H1 (cell line): Measurements from ENCODE around the gene CHD5. TPM values are rescaled to one million over a fixed set of nuclear protein-coding genes. Genes with fewer than 3 reads are reported as not detected.

Source experiments
- CTCF ChIA-PET: fragments of 300-600 bp; sonication (Branson Sonifier 250); formaldehyde crosslinking; loops from one replicate; lab custom pipeline; 2021; ENCODE audit not compliant: partially characterized antibody; lab: Charles Lee
- POLR2A ChIA-PET: fragments of 300-600 bp; sonication (Branson Sonifier 250); formaldehyde crosslinking; loops from one replicate; lab custom pipeline; 2021; ENCODE audit warnings: inconsistent platforms; ENCODE audit not compliant: partially characterized antibody; lab: Charles Lee
- DNase-seq, 2 experiments: peaks; one replicate each; pipeline versions ENCODE4 v3.0.0 to v3.0.0-alpha.2; 2010 to 2022; ENCODE audit warnings: low spot score in 2 of 2, low read depth in 1 of 2, mixed read lengths in 1 of 2
- FAIRE-seq: peaks from 2 replicates; lab custom pipeline; 2011; peaks lifted over from hg19 to GRCh38; lab: Jason Lieb, UNC
- H2AFZ ChIP-seq: 2 replicates; pipeline ENCODE4 v1.8.1; 2012; ENCODE audit warnings: low read length, inconsistent platforms
- H2AK5ac ChIP-seq: 2 replicates; pipeline ENCODE4 v1.6.1; 2013; ENCODE audit warnings: low read depth, low read length
- H2BK120ac ChIP-seq: replicated peaks from 2 replicates; pipeline ENCODE3; 2013; ENCODE audit warnings: low read depth, low read length, inconsistent platforms
- H2BK12ac ChIP-seq: 2 replicates; pipeline ENCODE4 v1.6.1; 2013; ENCODE audit warnings: low read depth, low read length
- H2BK15ac ChIP-seq: 2 replicates; pipeline ENCODE4 v1.6.1; 2013; ENCODE audit warnings: low read length
- H2BK20ac ChIP-seq: 2 replicates; pipeline ENCODE4 v1.6.1; 2013; ENCODE audit warnings: low read length
- H2BK5ac ChIP-seq: 2 replicates; pipeline ENCODE4 v1.6.1; 2013; ENCODE audit warnings: low read depth, low read length
- H3K14ac ChIP-seq: 2 replicates; pipeline ENCODE4 v1.6.1; 2013; ENCODE audit warnings: inconsistent platforms; ENCODE audit not compliant: insufficient read length
- H3K18ac ChIP-seq: 2 replicates; pipeline ENCODE4 v1.6.1; 2013; ENCODE audit warnings: low read length; ENCODE audit errors: extremely low read depth
- H3K23ac ChIP-seq: 2 replicates; pipeline ENCODE4 v1.6.1; 2013; ENCODE audit warnings: inconsistent platforms; ENCODE audit not compliant: insufficient read length
- H3K23me2 ChIP-seq: 2 replicates; pipeline ENCODE4 v1.6.1; 2013; ENCODE audit warnings: low read depth, low read length
- H3K27ac ChIP-seq: 2 replicates; pipeline ENCODE4 v1.6.1; 2011; ENCODE audit warnings: low read depth, low read length, inconsistent platforms
- H3K27me3 ChIP-seq, 4 experiments: replicated peaks in 1 of 4; 1 replicate in 1 of 4; 2 replicates in 3 of 4; pipeline versions ENCODE4 v1.6.1 to v1.8.1; 2011 to 2013; ENCODE audit warnings: low read length in 3 of 4, mild to moderate bottlenecking in 3 of 4, inconsistent platforms in 2 of 4, mixed read lengths in 2 of 4, moderate library complexity in 1 of 4; ENCODE audit not compliant: control insufficient read depth in 3 of 4, insufficient read depth in 3 of 4; ENCODE audit errors: extremely low read depth in 1 of 4
- H3K36me3 ChIP-seq, 4 experiments: 2 replicates each; pipeline versions ENCODE4 v1.6.1 to v1.8.1; 2011 to 2013; ENCODE audit warnings: mild to moderate bottlenecking in 4 of 4, low read length in 3 of 4, moderate library complexity in 2 of 4, control low read depth in 1 of 4, inconsistent platforms in 1 of 4; ENCODE audit not compliant: insufficient read depth in 4 of 4, control insufficient read depth in 2 of 4
- H3K4ac ChIP-seq: replicated peaks from 2 replicates; pipeline ENCODE3; 2013; ENCODE audit warnings: low read length, low read depth, mixed read lengths, inconsistent platforms; ENCODE audit not compliant: insufficient read length
- H3K4me1 ChIP-seq, 4 experiments: replicated peaks in 1 of 4; 1 replicate in 1 of 4; 2 replicates in 3 of 4; pipeline versions ENCODE4 v1.6.1 to v1.8.1; 2011 to 2013; ENCODE audit warnings: low read length in 3 of 4, inconsistent platforms in 2 of 4, mixed read lengths in 1 of 4; ENCODE audit not compliant: insufficient read depth in 4 of 4, control insufficient read depth in 3 of 4
- H3K4me2 ChIP-seq, 2 experiments: 2 replicates each; pipeline versions ENCODE4 v1.6.1 to v1.8.1; 2011 to 2013; ENCODE audit warnings: low read depth in 2 of 2, low read length in 2 of 2, control low read depth in 1 of 2, inconsistent platforms in 1 of 2, mild to moderate bottlenecking in 1 of 2; ENCODE audit not compliant: insufficient read depth in 1 of 2
- H3K4me3 ChIP-seq, 4 experiments: fragments of 200-600, 300-600 bp in 1 of 4; sonication (generic), shearing (Covaris generic), sonication (Bioruptor Twin) in 1 of 4; 2 replicates each; pipeline versions ENCODE4 v1.5.1 to v1.8.1; 2011 to 2016; ENCODE audit warnings: low read length in 4 of 4, low read depth in 3 of 4, control low read depth in 2 of 4, inconsistent platforms in 2 of 4, mild to moderate bottlenecking in 2 of 4, mixed read lengths in 1 of 4, moderate library complexity in 1 of 4; ENCODE audit not compliant: insufficient read depth in 2 of 4; ENCODE audit errors: extremely low read depth in 1 of 4
- H3K56ac ChIP-seq: replicated peaks from 2 replicates; pipeline ENCODE3; 2013; ENCODE audit warnings: low read depth, mild to moderate bottlenecking, mixed read lengths, low read length, inconsistent platforms; ENCODE audit not compliant: insufficient read length
- H3K79me1 ChIP-seq: 2 replicates; pipeline ENCODE4 v1.6.1; 2013; ENCODE audit warnings: low read depth, low read length, control low read depth
- H3K79me2 ChIP-seq, 2 experiments: 2 replicates each; pipeline versions ENCODE4 v1.6.1 to v1.8.1; 2012 to 2013; ENCODE audit warnings: low read length in 2 of 2, mild to moderate bottlenecking in 2 of 2, inconsistent platforms in 1 of 2; ENCODE audit not compliant: insufficient read depth in 2 of 2, control insufficient read depth in 1 of 2
- H3K9ac ChIP-seq, 4 experiments: replicated peaks in 1 of 4; 1 replicate in 1 of 4; 2 replicates in 3 of 4; pipeline versions ENCODE4 v1.6.1 to v1.8.1; 2011 to 2013; ENCODE audit warnings: low read depth in 3 of 4, low read length in 3 of 4, control low read depth in 2 of 4, mild to moderate bottlenecking in 2 of 4, moderate library complexity in 2 of 4, inconsistent platforms in 1 of 4; ENCODE audit errors: extremely low read depth in 1 of 4
- H3K9me3 ChIP-seq, 2 experiments: 2 replicates each; pipeline versions ENCODE4 v1.6.1 to v1.8.1; 2012 to 2013; ENCODE audit warnings: mild to moderate bottlenecking in 2 of 2, moderate library complexity in 2 of 2, control low read depth in 1 of 2, inconsistent platforms in 1 of 2, low read depth in 1 of 2, low read length in 1 of 2, mixed read lengths in 1 of 2; ENCODE audit not compliant: insufficient read depth in 2 of 2
- H4K20me1 ChIP-seq, 2 experiments: replicated peaks in 1 of 2; 2 replicates each; pipeline versions ENCODE3 to v1.8.1; 2011 to 2013; ENCODE audit warnings: inconsistent platforms in 2 of 2, low read length in 2 of 2, mild to moderate bottlenecking in 1 of 2; ENCODE audit not compliant: insufficient read depth in 2 of 2, control insufficient read depth in 1 of 2
- H4K5ac ChIP-seq: 2 replicates; pipeline ENCODE4 v1.6.1; 2013; ENCODE audit warnings: low read length, low read depth, mixed read lengths, inconsistent platforms; ENCODE audit not compliant: insufficient read length
- H4K8ac ChIP-seq: 2 replicates; pipeline ENCODE4 v1.8.0; 2013; ENCODE audit warnings: mild to moderate bottlenecking, moderate library complexity, low read length, inconsistent platforms; ENCODE audit not compliant: insufficient read depth; ENCODE audit errors: extremely low read depth
- H4K91ac ChIP-seq: replicated peaks from 2 replicates; pipeline ENCODE3; 2013; ENCODE audit warnings: low read length, mixed read lengths, inconsistent platforms; ENCODE audit not compliant: insufficient read length
- ASH2L ChIP-seq: fragments of 200-600, 300-600 bp; sonication (generic); IDR thresholded peaks from one replicate; pipeline ENCODE4 v1.7.1; 2017; ENCODE audit warnings: low read length
- BACH1 ChIP-seq: IDR thresholded peaks from 2 replicates; pipeline ENCODE4 v1.6.1; 2012; ENCODE audit warnings: low read length, improper control_type of control experiment
- GABPA ChIP-seq: IDR thresholded peaks from 2 replicates; pipeline ENCODE4 v1.6.1; 2011; ENCODE audit warnings: mild to moderate bottlenecking, low read length, moderate library complexity, borderline replicate concordance; ENCODE audit not compliant: insufficient read depth
- HDAC6 ChIP-seq: IDR thresholded peaks from one replicate; pipeline ENCODE4 v1.7.1; 2012; ENCODE audit warnings: low read depth, mild to moderate bottlenecking, inconsistent platforms, low read length, moderate library complexity
- PHF8 ChIP-seq: fragments of 200-600 bp; sonication (generic); conservative IDR thresholded peaks from 2 replicates; pipeline ENCODE4 v1.7.1; 2012; ENCODE audit warnings: low read depth, mild to moderate bottlenecking, inconsistent platforms, low read length, moderate library complexity
- POLR2AphosphoS5 ChIP-seq: IDR thresholded peaks from 2 replicates; pipeline ENCODE4 v1.6.1; 2011; ENCODE audit warnings: low read depth, low read length
- RBBP5 ChIP-seq: IDR thresholded peaks from 2 replicates; pipeline ENCODE4 v1.7.1; 2012; ENCODE audit warnings: low read depth, mild to moderate bottlenecking, inconsistent platforms, low read length, moderate library complexity, borderline replicate concordance
- SUZ12 ChIP-seq: fragments of 200-600 bp; sonication (generic); IDR thresholded peaks from 2 replicates; pipeline ENCODE4 v1.6.1; 2012; ENCODE audit warnings: mild to moderate bottlenecking, inconsistent platforms, low read length, moderate library complexity, mixed read lengths
- TEAD4 ChIP-seq: IDR thresholded peaks from 2 replicates; pipeline ENCODE4 v1.6.1; 2012; ENCODE audit warnings: low read depth, low read length, inconsistent platforms, mixed read lengths
- WGBS, 2 experiments: shearing (Covaris generic) in 1 of 2; methylation state at CpG; one replicate each; pipeline versions ENCODE4 v1.1.6 to v1.1.7; 2013 to 2015; ENCODE audit warnings: low lambda C conversion rate in 2 of 2, mixed read lengths in 2 of 2, inconsistent platforms in 1 of 2, low coverage in 1 of 2, missing lambda C conversion rate in 1 of 2; ENCODE audit not compliant: insufficient replicate concordance in 2 of 2, insufficient coverage in 1 of 2, insufficient read length in 1 of 2; ENCODE audit errors: extremely low coverage in 1 of 2, missing lambda C conversion rate in 1 of 2; 5-methylcytosine and 5-hydroxymethylcytosine counted together
- polyA plus RNA-seq, 7 experiments: library from polyadenylated mRNA; depleted of rRNA in 3 of 7; stranded (reverse) in 5 of 7; unstranded in 2 of 7; fragments of >200 nt in 5 of 7; fragments of 200-250 nt in 2 of 7; gene quantifications; 1 replicate in 5 of 7; 2 replicates in 1 of 7; 4 replicates in 1 of 7; pipeline versions ENCODE4 v1.2.1 to v1.2.3, GENCODE V29; 2011 to 2013; ENCODE audit warnings: missing spikeins in 2 of 7, mixed read lengths in 2 of 7
- total RNA-seq: library from RNA; stranded (reverse); fragmentation: NEBNext Ultra II Directional; extraction: Animal tissue kit (Norgen Biotek cat#: 25700); gene quantifications from 2 replicates; pipeline ENCODE4 v1.2.1, GENCODE V29; 2021

CHD5 gene
- total and polyA plus RNA-seq, 2 of the 8 experiments (the other 6 are each of a cell fraction or from before 2014, with no cell fraction given), result 0.42 to 1.8 TPM

GRCh38 chr1:6163191-6163972, 16.7 kb downstream of the CHD5 start:
- Histone ChIP-seq H4K8ac (no peak overlapping the region), H2BK120ac (no peak overlapping the region), H3K27me3 (no peaks in the 10 kb centered on the region; a peak in 1 of 7 replicates), H3K56ac (no peak overlapping the region), H3K36me3 (no peaks in the 10 kb centered on the region), H2AFZ (no peak overlapping the region), H3K18ac (no peak overlapping the region), H2BK12ac (0 out of 2 replicates have a peak overlapping the region, but pooled peaks have one; percentile 9), H3K27ac (no peak overlapping the region), H4K5ac (no peak overlapping the region), H3K4me2 (no peak overlapping the region), H3K14ac (no peak overlapping the region), H3K79me2 (no peaks in the 10 kb centered on the region), H4K20me1 (peaks cover 3 to 7% of the 10 kb centered on the region in 2 experiments), H3K4me1 (peaks cover 0 to 5% (median 2%) of the 10 kb centered on the region in 4 experiments; a peak in 4 of 7 replicates), H3K4ac (no peak overlapping the region), H3K23ac (no peak overlapping the region), H2BK20ac (no peak overlapping the region), H4K91ac (no peak overlapping the region), H3K79me1 (no peaks in the 10 kb centered on the region), H3K9ac (no peak overlapping the region), H2AK5ac (no peak overlapping the region), H3K4me3 (no peak overlapping the region), H3K9me3 (no peaks in the 10 kb centered on the region), H2BK15ac (no peak overlapping the region), H3K23me2 (no peaks in the 10 kb centered on the region), H2BK5ac (0 out of 2 replicates have a peak overlapping the region, but pooled peaks have one; percentile 40)
- 85% methylated on average over 15 of the region's 15 CpGs; no CpG with 5 or more reads in 1 of the 2 experiments for WGBS, 2 experiments
- DNase-seq, result no peak
- ChIA-PET POLR2A (no interaction called here), CTCF (interaction anchor here (0.7 to 4.7 kb wide), 9 partner anchors 8 to 124 kb away, joined by 3 to 40 read pairs (median 4); no protein-coding TSS in a partner anchor)
- TF ChIP-seq BACH1, result no peak
- TF ChIP-seq ASH2L, result no peak
- TF ChIP-seq TEAD4, result no peak
- no peak for TF ChIP-seq POLR2AphosphoS5
- TF ChIP-seq SUZ12, result no peak
- TF ChIP-seq HDAC6, result no peak
- TF ChIP-seq PHF8, result no peak
- TF ChIP-seq RBBP5, result no peak
- TF ChIP-seq GABPA, result no peak
- FAIRE-seq, result no peak
